SW480 (cell line): ENCODE measurements around the gene RFPL4A.
A peak's percentile ranks its signal among the peaks of the same experiment; 100 is the strongest.
"Not testable (repeated sequence)": the region's sequence is repeated elsewhere in the genome, so short reads cannot be mapped to it uniquely, and the experiment has no call there.

Source experiments
- DNase-seq: peaks from one replicate; pipeline ENCODE4 v3.0.0-alpha.2; 2016; ENCODE audit warnings: low spot score

RFPL4A gene

GRCh38 chr19:55758797-55759196, at the start of gene RFPL4A:
Gene RFPL4A, plus strand, starts transcription at chr19:55759097. Its CDS starts 2,704 bp downstream, at chr19:55761801.
- not testable (repeated sequence) for DNase-seq

GRCh38 chr19:55711719-55712118, 47.2 kb upstream of the RFPL4A start:
- no peak for DNase-seq

- no peak for DNase-seq
Measured at GRCh38 chr19:55712804-55713631, 45.9 kb upstream of the RFPL4A start.

- DNase-seq: no peak
Measured at GRCh38 chr19:55716531-55716930, 42.4 kb upstream of the RFPL4A start.

GRCh38 chr19:55717251-55717650, 41.6 kb upstream of the RFPL4A start:
- no peak for DNase-seq

DNA sequence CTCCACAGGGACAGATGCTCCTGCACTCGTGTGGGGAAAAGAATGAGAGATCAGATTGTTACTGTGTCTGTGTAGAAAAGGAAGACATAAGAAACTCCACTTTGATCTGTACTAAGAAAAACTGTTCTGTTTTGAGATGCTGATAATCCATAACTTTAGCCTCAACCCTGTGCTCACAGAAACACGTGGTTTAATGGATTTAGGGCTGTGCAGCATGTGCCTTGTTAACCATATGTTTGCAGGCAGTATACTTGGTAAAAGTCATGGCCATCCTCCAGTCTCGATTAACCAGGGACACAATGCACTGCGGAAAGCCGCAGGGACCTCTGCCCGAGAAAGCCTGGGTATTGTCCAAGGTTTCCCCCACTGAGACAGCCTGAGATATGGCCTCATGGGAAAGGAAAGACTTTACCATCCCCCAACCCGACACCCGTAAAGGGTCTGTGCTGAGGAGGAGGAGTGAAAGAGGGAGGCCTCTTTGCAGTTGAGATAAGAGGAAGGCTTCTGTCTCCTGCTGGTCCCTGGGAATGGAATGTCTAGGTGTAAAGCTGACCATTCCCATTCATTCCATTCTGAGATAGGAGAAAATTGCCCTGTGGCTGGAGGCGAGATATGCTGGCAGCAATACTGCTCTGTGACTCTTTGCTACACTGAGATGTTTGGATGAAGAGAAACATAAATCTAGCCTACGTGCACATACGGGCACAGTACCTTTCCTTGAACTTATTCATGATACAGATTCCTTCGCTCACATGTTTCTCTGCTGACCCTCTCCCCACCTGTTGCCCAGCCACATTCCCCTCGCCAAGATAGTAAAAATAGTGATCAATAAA, 40.8 kb upstream of the RFPL4A start:
- DNase-seq: not testable (repeated sequence)

- no peak for DNase-seq
Measured at GRCh38 chr19:55720214-55720746, 38.6 kb upstream of the RFPL4A start.

GRCh38 chr19:55720801-55721200, 38.1 kb upstream of the RFPL4A start:
- no peak for DNase-seq

DNA sequence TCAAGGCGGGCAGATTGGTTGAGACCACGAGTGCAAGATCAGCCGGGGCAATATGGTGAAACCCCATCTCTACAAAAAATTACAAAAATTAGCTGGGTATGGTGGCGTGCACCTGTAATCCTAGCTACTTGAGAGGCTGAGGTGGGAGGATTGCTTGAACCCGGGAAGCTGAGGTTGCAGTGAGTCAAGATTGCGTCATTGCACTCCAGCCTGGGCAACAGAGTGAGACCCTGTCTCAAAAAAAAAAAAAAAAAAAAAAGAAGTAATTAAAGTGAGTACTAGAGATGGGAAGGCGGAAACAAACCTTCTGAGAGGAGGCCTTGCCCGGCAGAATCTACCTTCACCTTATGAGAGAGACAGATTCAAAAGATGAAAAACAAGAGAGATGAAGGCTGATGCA, 35.4 kb upstream of the RFPL4A start:
- DNase-seq: no peak

GRCh38 chr19:55730378-55730777, 28.5 kb upstream of the RFPL4A start:
- not testable (repeated sequence) for DNase-seq

DNA sequence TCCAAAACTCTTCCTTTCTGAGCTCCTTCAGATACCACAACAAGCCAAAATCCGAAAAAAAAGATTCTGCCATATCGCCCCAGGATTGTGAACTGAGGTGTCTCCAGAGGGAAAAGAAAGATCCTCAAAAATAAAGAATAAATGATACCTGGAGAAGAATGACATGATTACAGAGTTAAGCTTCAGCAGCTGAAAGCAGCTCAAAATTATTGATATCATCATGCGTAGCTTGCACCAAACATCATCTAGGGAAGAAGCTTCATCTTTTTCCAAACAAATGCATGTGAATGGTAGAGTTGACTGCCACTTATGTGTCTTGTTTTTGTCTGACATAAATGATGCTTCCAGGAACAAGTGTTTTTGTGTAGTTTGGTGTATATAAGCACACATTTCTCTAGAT, 20.6 kb upstream of the RFPL4A start, which contains the start of gene NLRP9:
Gene NLRP9, minus strand, starts transcription at position 101 of the 400 bp plus-strand sequence. Its CDS starts 28 bp downstream, at position 73.
- DNase-seq: no peak

DNA sequence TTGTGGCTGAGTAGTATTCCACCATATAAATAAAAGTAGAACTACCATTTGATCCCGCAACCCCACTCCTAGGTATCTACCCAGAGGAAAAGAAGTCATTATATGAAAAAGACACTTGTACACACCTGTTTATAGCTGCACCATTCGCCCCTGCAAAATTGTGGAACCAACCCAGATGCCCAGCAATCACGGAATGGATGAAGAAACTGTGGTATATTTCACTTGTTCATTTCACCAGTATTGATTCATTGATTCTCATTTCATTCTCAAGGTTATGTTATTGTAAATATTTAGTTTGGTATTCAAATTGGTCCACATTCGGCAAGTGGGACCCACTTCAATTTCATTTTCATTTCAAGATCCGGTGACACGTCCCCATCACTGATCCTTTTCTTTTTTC, 8.2 kb upstream of the RFPL4A start:
- DNase-seq: no peak

DNA sequence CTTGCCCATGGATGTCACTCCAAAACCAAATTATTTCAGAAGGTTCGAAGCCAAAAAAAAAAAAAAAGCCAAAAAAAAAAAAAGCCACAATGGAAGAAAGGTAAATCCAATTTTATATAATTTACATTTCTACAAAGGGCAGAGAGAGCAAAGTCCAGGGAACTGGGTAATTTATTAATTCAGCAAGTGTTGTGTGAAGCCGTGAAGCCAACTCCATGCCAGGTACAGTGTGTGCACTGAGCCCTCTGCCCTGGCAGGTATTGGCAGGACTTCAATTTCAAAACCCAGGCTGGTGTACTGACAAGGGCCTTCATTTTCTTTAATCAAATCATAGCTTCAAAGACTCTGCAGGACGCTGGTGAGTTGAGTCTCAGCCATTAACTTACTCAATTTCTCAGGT, 5.5 kb upstream of the RFPL4A start:
- no peak for DNase-seq

DNA sequence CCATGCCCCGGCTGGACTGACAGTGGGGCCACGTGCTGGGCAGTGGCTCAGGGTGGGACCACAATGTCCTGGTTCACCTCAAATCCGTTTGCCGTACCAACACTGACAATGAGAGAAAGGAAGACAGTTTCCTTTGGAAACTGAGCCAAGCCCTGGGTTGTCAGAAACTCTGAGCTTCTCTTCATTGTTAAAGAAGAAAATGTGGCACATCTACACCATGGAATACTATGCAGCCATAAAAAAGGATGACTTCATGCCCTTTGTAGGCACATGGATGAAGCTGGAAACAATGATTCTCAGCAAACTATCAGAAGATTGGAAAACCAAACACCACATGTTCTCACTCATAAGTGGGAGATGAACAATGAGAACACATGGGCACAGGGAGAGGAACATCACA, 2.1 kb upstream of the RFPL4A start:
- not testable (repeated sequence) for DNase-seq

DNA sequence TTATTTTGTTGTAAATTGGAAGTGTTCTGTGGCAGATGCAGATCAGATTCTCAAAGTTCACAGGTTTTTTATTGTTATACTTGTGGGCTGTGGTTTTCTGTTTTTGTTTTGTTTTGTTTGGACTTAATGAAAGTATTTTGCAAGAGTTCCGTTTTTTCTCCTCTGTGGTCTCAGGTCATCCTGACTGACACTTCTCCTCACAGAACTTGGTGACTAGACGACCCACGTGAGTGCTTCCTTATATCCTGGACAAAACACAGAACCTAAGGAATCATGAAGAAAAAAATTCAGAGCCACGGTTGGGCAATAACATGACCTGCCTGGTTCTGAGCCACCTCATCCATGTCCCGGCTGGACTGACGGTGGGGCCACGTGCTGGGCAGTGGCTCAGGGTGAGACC, 7.6 kb downstream of the RFPL4A start:
- peak; percentile 32 for DNase-seq

- DNase-seq: not testable (repeated sequence)
Measured at GRCh38 chr19:55768818-55769217, 9.9 kb downstream of the RFPL4A start, which contains the start of gene RFPL4AL1. Gene RFPL4AL1, plus strand, starts transcription at chr19:55769118. Its CDS starts 2,687 bp downstream, at chr19:55771805.

DNA sequence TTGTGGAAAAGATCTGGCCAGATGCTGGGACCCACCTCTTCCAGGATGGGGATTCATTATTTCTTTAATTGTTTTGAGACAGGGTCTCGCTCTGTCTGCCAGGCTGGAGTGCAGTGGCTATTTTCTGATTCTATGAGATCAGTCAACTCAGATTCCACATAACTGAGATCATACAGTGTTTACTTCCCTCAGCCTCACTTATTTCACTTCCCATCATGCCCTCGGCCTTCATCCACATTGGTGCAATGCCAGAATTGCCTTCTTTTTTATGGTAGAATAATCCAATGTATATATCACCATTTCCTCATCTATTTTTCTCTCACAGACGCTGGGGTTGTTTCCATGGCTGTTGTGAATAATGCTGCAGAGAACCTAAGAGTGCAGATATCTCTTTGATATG, 10.7 kb downstream of the RFPL4A start:
- DNase-seq: not testable (repeated sequence)

- DNase-seq: no peak
Measured at GRCh38 chr19:55777528-55777927, 18.6 kb downstream of the RFPL4A start.

GRCh38 chr19:55778331-55778730, 19.4 kb downstream of the RFPL4A start:
- no peak for DNase-seq

DNA sequence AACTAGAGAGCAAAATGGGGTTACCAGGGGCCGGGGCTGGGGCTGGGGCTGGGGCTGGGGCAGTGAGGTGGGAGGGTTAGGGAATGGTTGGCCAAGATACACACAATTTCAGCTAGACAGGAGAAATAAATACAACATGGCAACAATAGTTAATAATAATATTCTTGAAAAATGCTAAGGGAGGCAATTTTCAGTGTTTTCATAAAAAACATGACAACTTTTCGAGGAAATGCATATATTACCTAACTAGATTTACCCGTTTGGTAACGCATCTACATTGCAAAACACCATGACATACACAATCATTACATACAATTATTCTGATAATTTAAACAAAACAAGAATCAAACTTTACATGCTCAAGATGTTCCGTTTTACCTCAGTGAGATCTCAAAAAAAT, 22.2 kb downstream of the RFPL4A start:
- DNase-seq: no peak

- no peak for DNase-seq
Measured at GRCh38 chr19:55795021-55795420, 36.1 kb downstream of the RFPL4A start.

DNA sequence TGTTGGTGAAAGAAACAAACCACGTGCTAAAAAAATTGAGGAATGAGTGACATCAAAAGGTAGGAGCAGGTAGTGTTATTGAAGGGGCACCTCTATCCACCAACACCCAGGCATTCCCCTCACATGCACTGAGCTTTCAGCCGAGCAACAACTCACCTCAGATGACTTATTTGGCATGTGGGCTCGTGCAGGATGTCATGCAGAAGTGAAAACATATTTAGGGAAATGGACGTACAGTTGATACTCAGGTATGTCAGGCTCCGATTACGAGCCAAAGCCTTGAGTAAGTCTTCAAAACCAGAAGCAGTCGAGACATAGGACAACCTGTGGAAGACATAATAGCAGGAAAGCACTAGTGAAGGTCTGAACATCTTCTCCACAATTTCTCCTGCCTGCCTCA, 42.5 kb downstream of the RFPL4A start:
- peak; percentile 48 for DNase-seq

DNA sequence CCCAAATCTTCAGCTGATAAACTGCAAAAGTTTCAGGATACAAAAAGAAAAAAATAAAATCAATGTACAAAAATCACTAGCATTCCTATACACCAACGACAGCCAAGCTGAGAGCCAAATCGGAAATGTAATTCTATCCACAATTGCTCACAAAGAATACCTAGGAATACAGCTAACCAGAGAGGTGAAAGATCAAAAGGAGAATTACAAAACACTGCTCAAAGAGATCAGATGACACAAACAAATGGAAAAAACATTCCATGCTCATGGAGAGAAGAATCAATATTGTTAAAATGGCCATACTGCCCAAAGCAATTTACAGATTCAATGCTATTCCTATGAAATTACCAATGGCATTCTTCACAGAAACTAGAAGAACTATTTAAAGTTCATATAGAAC, 43.4 kb downstream of the RFPL4A start:
- peak; percentile 66 for DNase-seq
